Heart right ventricle (tissue), 16 donors: ENCODE measurements around the gene MTREX. TPM values are rescaled to one million over a fixed set of nuclear protein-coding genes. Genes with fewer than 3 reads are reported as not detected.

Experiments
- ATAC-seq, 8 donors: fragments of 200-7000 bp; cut with Tn5 transposase; one replicate each; pipeline ENCODE4 v1.9.1; 2020; ENCODE audit warnings: mild to moderate bottlenecking in 8 of 8, moderate library complexity in 8 of 8, moderate number of reproducible peaks in 1 of 8
- DNase-seq, 2 donors: peaks; one replicate each; pipeline ENCODE4 v3.0.0-alpha.2; 2020
- H3K27ac ChIP-seq, 10 donors: fragments of 200-600 bp; sonication (generic) in 2 of 10; one replicate each; pipeline versions ENCODE4 v1.5.0 to v1.8.0; 2020 to 2022; ENCODE audit warnings: mild to moderate bottlenecking in 3 of 10
- H3K27me3 ChIP-seq, 7 donors: fragments of 200-600 bp; one replicate each; pipeline ENCODE4 v1.8.0; 2021 to 2022; ENCODE audit warnings: mild to moderate bottlenecking in 2 of 7
- H3K36me3 ChIP-seq, 9 donors: fragments of 200-600 bp; sonication (generic) in 1 of 9; one replicate each; pipeline versions ENCODE4 v1.5.0 to v1.8.0; 2020 to 2022; ENCODE audit warnings: mild to moderate bottlenecking in 2 of 9
- H3K4me1 ChIP-seq, 9 donors: fragments of 200-600 bp; sonication (generic) in 1 of 9; one replicate each; pipeline versions ENCODE4 v1.5.0 to v1.8.0; 2020 to 2022; ENCODE audit warnings: mild to moderate bottlenecking in 4 of 9
- H3K4me3 ChIP-seq, 10 donors: fragments of 200-600 bp; sonication (generic) in 2 of 10; one replicate each; pipeline versions ENCODE4 v1.5.0 to v1.8.0; 2020 to 2022; ENCODE audit warnings: mild to moderate bottlenecking in 7 of 10, moderate library complexity in 2 of 10
- H3K9me3 ChIP-seq, 11 donors: fragments of 200-600 bp in 10 of 11; sonication (generic) in 2 of 11; one replicate each; pipeline versions ENCODE4 v1.5.0 to v1.8.0; 2013 to 2022; ENCODE audit warnings: mild to moderate bottlenecking in 2 of 11, control low read depth in 1 of 11, moderate library complexity in 1 of 11
- WGBS, 2 donors: extraction: QIAGEN DNeasy Blood & Tissue Kit; methylation state at CpG; one replicate each; pipeline ENCODE4 v1.1.7; 2013; ENCODE audit warnings: inconsistent platforms in 1 of 2; 5-methylcytosine and 5-hydroxymethylcytosine counted together
- intact Hi-C, 10 donors: fragments of 100-400 bp; cut with DNase I; formaldehyde crosslinking; loops; one replicate each; pipeline versions ENCODE4 v1.11.1 to v1.14.2; 2022
- polyA plus RNA-seq, 2 donors: library from polyadenylated mRNA; stranded (reverse); fragments of 200-250 nt; gene quantifications; one replicate each; pipeline ENCODE4 v1.2.3, GENCODE V29; 2013
- total RNA-seq, 10 donors: library from RNA; stranded (reverse); fragmentation: NEBNext Ultra II Directional in 3 of 10; extraction: Animal tissue kit (Norgen Biotek cat#: 25700) in 3 of 10; gene quantifications; one replicate each; pipeline versions ENCODE4 v1.2.1 to v1.2.4, GENCODE V29; 2021 to 2023
- TF ChIP-seq, protein P1 (sequence below), 9 donors: fragments of 200-600 bp; sonication (generic) in 2 of 9; IDR thresholded peaks; one replicate each; pipeline versions ENCODE4 v1.5.0 to v1.8.0; 2021 to 2022; ENCODE audit warnings: antibody characterized with exemption in 9 of 9, mild to moderate bottlenecking in 5 of 9, moderate library complexity in 1 of 9
- donor health status: Arrhythmogenic right ventricular cardiomyopathy.
- donor health status: ischemic (EF 13 %, LVEDD 7.1; RV severe dilation, severe dysfunction).
- donor health status: healthy with polysubstance abuse.
- donor health status: DM: no; HTN: yes; CAD: no.
- donor health status: DM: no; HTN: no; CAD: no.
- donor health status: ischemic (EF 25% LVEDD 6.9; RV normal size, moderate dysfunction).
- donor health status: ischemic (EF 25% LVEDD 5.7; RV mildly dilated, moderate dysfunction).
- donor health status: healthy.
- donor health status: DM: yes; HTN: yes; CAD: no.
- donor health status: Ischemic cardiomyopathy.
- donor health status: ischemic (EF 35%, LVEDD 5.7; RV mildly dilated, moderate dysfunction).
- donor health status: nonischemic (EF 11% LVEDD 7.7; RV severe dilation, severe dysfunction).
- donor health status: DM: yes; HTN: yes; CAD: no.
- donor health status: PGD.
- donor health status: ischemic (EF 29% LVEDD 5.4; RV normal size, mild dysfunction).
- donor health status: nonischemic (EF 23%, LVEDD 6.1; RV moderate dilation, normal function).

Gene MTREX
- total and polyA plus RNA-seq, 12 donors: 17.9 to 69.9 (median 62.1) TPM

DNA sequence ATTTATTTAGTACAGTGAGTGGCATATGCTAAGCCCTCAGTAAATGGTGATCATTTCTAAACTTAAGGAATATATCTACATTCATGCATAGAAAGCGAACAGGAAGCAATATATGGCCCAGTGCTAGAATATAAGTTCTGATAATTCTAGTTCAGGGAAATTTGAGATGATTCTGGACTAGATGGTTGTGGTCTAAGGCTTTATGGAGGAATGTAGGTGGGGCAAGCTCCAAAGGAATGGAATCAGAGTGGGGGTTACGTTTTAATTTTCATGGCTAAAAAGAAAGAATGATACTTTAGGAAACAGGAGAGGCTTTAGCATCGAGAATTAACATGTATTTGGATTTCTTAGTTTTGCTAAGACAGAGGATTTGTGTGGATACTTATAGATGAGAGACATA, 56.1 kb downstream of the MTREX start:
- no peaks in the 10 kb centered on the region for H3K27me3 ChIP-seq
- DNase-seq (no peak), ATAC-seq (no peak)
- 97% methylated on average over 3 of the region's 3 CpGs for WGBS, 2 donors
- no peaks in the 10 kb centered on the region for H3K9me3 ChIP-seq
- TF ChIP-seq, protein P1, sequence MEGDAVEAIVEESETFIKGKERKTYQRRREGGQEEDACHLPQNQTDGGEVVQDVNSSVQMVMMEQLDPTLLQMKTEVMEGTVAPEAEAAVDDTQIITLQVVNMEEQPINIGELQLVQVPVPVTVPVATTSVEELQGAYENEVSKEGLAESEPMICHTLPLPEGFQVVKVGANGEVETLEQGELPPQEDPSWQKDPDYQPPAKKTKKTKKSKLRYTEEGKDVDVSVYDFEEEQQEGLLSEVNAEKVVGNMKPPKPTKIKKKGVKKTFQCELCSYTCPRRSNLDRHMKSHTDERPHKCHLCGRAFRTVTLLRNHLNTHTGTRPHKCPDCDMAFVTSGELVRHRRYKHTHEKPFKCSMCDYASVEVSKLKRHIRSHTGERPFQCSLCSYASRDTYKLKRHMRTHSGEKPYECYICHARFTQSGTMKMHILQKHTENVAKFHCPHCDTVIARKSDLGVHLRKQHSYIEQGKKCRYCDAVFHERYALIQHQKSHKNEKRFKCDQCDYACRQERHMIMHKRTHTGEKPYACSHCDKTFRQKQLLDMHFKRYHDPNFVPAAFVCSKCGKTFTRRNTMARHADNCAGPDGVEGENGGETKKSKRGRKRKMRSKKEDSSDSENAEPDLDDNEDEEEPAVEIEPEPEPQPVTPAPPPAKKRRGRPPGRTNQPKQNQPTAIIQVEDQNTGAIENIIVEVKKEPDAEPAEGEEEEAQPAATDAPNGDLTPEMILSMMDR (IDR thresholded peaks at IDR 0.05): no peak
- no peak overlapping the region for H3K4me3 ChIP-seq
- no peak overlapping the region for H3K27ac ChIP-seq
- H3K36me3 ChIP-seq: peaks cover 0 to 69% (median 14%) of the 10 kb centered on the region in 9 donors
- intact Hi-C loops: no loop called here
- no peaks in the 10 kb centered on the region for H3K4me1 ChIP-seq

DNA sequence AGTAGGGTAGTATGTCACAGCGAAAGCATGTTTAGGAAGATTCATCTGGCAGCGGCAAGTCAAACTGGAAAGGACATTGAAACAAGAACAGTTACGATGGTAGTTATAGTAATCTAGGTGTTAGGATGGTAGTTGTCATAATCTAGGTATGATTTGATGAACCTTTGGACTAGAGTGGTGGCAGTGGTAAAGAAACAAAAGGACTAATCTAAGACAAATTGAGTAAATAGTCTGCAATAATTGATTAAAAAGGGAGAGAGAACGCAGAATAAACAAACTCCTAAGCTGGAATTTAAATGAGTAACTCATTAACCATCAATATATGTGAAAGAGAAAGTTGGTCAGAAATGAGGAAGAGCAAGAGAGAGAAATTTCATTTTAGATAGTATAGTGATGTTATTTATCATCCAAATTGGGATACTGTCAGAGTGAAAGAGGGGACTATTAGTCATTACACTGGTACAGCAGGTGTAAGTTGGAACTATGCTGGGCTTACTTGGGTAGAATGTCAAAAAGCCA, 56.8 kb downstream of the MTREX start:
- intact Hi-C loops: no loop called here
- Histone ChIP-seq H3K36me3 (peaks cover 0 to 69% (median 13%) of the 10 kb centered on the region in 9 donors), H3K4me1 (no peaks in the 10 kb centered on the region)

DNA sequence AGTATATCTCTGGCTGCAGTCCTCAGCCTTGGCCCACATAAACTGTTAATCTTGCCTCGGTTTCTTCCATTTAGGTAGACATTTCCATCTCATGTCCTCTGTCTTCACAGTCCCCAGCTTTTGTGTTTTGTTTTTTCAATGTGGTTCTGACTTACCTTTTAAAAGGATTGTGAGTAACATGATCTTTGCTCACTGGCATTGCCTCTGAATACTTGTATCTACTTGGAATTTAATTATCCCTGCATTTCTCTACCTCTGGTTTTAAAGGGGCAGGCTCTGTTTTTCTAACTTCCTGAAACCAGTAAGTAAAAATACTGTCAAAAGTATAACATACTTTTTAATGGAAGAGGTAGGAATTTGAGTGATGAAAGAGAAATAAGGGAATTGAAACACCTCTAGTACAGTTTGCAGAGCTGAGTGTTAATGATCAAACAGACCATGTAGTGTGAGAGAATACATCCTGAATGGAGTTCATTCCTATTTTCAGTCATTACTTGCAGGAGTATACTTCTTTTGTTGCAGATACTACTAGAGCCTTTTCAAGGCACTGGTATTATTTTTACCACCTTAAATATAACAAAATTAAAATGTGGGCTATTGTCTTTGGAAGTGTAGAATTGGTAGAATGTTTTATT, 62.6 kb downstream of the MTREX start:
- H3K36me3 ChIP-seq: peaks cover 0 to 92% (median 15%) of the 10 kb centered on the region in 9 donors
- H3K4me3 ChIP-seq: no peak overlapping the region
- no peaks in the 10 kb centered on the region for H3K4me1 ChIP-seq
- intact Hi-C loops: no loop called here
- WGBS, 2 donors: 95 to 96% methylated on average over 1 of the region's 1 CpG
- H3K9me3 ChIP-seq: peaks cover 0 to 8% (median 0%) of the 10 kb centered on the region in 11 donors
- no peak for ATAC-seq
- TF ChIP-seq, protein P1 (IDR thresholded peaks at IDR 0.05): no peak
- no peak overlapping the region for H3K27ac ChIP-seq
- no peaks in the 10 kb centered on the region for H3K27me3 ChIP-seq
- DNase-seq: no peak

More for the DNA sequence above, 56.8 kb downstream of the MTREX start:
- Histone ChIP-seq H3K4me3 (no peak overlapping the region), H3K9me3 (no peaks in the 10 kb centered on the region), H3K27ac (no peak overlapping the region), H3K27me3 (no peaks in the 10 kb centered on the region)
- no peak for DNase-seq
- TF ChIP-seq, protein P1 (IDR thresholded peaks at IDR 0.05): no peak
- no peak for ATAC-seq
- 97 to 98% methylated on average over 4 of the region's 4 CpGs for WGBS, 2 donors

DNA sequence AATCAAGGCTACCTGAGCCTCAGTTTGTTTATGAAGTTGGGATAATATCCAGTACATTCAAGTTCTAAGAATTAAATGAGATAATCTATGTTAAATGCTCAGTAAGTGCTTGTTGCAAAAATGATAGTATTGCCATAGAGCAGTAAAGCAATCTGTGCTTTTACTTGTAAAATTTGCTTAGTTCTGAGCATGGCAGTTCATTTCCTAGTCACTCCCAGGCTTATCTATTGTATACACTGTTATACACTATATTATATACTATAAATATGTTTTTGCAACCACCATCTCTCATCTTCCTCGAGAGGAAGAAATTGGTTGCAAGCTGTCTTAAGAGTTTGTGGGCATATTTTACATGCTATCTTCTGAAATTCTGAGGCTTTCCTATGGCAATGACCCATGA, 63.4 kb downstream of the MTREX start:
- H3K9me3 ChIP-seq: peaks cover 0 to 8% (median 0%) of the 10 kb centered on the region in 11 donors
- TF ChIP-seq, protein P1 (IDR thresholded peaks at IDR 0.05): no peak
- peaks cover 0 to 91% (median 15%) of the 10 kb centered on the region in 9 donors for H3K36me3 ChIP-seq
- no peak for DNase-seq
- H3K27ac ChIP-seq: no peak overlapping the region
- H3K4me3 ChIP-seq: no peak overlapping the region
- no peaks in the 10 kb centered on the region for H3K27me3 ChIP-seq
- intact Hi-C loops: no loop called here
- ATAC-seq: no peak
- 95 to 100% methylated on average over 1 of the region's 1 CpG for WGBS, 2 donors
- no peaks in the 10 kb centered on the region for H3K4me1 ChIP-seq
